Measurements from ENCODE around the gene DIAPH1.
"Not testable (repeated sequence)": the region's sequence is repeated elsewhere in the genome, so short reads cannot be mapped to it uniquely, and the experiment has no call there.

DIAPH1 gene

GRCh38 chr5:141634720-141635119 lies 15.9 kb upstream of the DIAPH1 start:
- Mint-ChIP-seq H3K27me3 (no peaks in the 10 kb centered on the region), H3K36me3 (ENCODE audit: low read depth) (peaks cover 36% of the 10 kb centered on the region), H3K4me3 (peak overlapping the region; percentile 90), H3K4me1 (peaks cover 45% of the 10 kb centered on the region), H3K27ac (no peak overlapping the region), H3K9me3 (no peaks in the 10 kb centered on the region)
- ATAC-seq (no peak), DNase-seq (no peak)

DNA sequence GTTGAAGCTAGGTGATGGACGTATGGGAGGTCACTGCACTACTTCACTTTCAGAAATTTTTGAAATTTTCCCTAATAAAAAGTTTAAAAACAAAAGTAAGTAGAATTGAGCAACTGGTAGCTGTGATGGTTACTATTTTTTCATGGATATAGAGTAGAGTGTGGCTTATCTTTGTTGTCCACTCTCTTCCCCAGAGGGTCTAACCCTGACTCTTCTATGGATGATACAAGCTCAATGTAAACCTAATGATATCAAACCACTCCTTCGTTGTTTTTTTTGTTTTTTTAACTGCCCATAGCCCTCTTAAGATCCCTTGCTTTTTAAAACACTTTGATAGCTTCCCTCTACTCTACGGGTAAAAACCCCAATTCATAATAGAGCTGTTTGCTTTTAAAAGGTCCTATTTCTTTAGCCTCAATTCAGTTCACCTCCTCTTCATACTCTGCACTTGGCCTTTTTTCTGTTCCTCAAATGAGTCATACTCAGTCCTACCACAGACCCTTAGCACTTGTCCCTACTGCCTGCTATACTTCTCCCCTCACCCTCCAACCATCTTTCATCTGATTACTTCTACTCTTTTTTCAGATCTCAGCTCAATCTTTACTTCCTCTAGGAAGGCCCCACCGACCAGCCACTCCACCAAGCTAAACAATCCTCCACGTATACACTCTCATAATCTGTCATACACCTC lies 15.2 kb upstream of the DIAPH1 start:
- Mint-ChIP-seq H3K36me3 (ENCODE audit: low read depth) (peaks cover 37% of the 10 kb centered on the region), H3K9me3 (no peaks in the 10 kb centered on the region), H3K4me3 (peak overlapping the region; percentile 37), H3K27ac (peak overlapping the region; percentile 5), H3K4me1 (peaks cover 42% of the 10 kb centered on the region), H3K27me3 (no peaks in the 10 kb centered on the region)
- ATAC-seq (peak; percentile 30), DNase-seq (no peak)

GRCh38 chr5:141632650-141633049 lies 13.8 kb upstream of the DIAPH1 start:
- Mint-ChIP-seq H3K27me3 (no peaks in the 10 kb centered on the region), H3K4me3 (no peak overlapping the region), H3K9me3 (no peaks in the 10 kb centered on the region), H3K27ac (no peak overlapping the region), H3K36me3 (ENCODE audit: low read depth) (peaks cover 41% of the 10 kb centered on the region), H3K4me1 (peaks cover 32% of the 10 kb centered on the region)
- DNase-seq: no peak
- ATAC-seq: no peak

GRCh38 chr5:141630570-141631140 lies 11.9 kb upstream of the DIAPH1 start:
- H3K4me3 Mint-ChIP-seq: no peak overlapping the region
- peaks cover 44% of the 10 kb centered on the region for H3K36me3 Mint-ChIP-seq (ENCODE audit: low read depth)
- H3K4me1 Mint-ChIP-seq: peaks cover 26% of the 10 kb centered on the region
- DNase-seq (no peak), ATAC-seq (no peak)
- no peak overlapping the region for H3K27ac Mint-ChIP-seq
- H3K27me3 Mint-ChIP-seq: no peaks in the 10 kb centered on the region
- H3K9me3 Mint-ChIP-seq: no peaks in the 10 kb centered on the region

DNA sequence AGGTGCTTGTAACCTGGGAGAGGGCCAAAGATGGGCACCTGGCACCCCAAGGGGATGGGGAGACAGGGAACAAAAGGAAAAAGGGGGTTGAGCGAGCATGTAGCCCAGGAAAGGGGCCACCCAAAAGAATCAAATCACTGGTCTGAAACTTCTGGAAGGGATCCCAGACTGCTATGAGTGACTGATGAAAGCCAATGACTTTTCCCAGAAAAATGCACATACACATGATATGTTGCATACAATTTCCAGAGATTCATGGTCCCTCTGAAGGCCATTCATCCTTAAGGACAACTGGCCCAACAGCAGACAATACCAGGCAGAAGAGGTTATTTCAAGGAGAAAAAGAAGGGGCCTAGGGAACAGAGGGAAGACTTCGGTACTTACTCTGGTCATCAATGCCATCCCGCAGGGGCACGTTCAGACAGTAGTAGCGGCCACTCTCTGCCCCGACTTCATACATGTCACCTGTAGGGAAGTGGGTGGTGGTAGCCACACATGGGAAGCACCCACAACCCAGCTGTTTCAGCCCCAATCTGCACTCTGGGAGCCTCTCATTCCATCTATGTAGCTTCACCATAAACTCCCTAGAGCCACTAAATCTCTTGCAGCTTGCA lies 9.5 kb upstream of the DIAPH1 start:
- H3K4me1 Mint-ChIP-seq: peaks cover 14% of the 10 kb centered on the region
- no peaks in the 10 kb centered on the region for H3K27me3 Mint-ChIP-seq
- no peak overlapping the region for H3K27ac Mint-ChIP-seq
- ATAC-seq (no peak), DNase-seq (no peak)
- no peaks in the 10 kb centered on the region for H3K9me3 Mint-ChIP-seq
- no peak overlapping the region for H3K4me3 Mint-ChIP-seq
- H3K36me3 Mint-ChIP-seq (ENCODE audit: low read depth): peaks cover 50% of the 10 kb centered on the region

GRCh38 chr5:141623611-141624010 lies 4.8 kb upstream of the DIAPH1 start:
- no peak overlapping the region for H3K4me3 Mint-ChIP-seq

DNA sequence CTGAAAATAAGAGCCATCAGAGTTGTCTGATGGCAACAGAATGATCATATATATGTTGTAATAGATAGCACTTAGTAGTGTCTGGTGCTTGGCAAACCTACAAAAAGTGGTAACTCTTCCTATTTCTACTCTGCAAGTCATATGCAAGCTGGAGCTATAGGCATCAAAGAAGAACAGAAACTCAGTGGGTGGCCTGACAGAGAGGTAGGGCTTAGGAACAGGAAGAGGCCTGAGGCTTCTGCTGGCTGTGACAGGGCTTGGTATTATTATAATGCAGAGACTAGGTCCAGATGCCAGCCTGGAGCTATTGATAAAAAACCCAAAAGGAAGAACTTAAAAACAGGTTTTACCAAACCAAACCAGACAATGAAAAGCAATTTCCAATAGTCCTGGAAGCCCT lies 4.4 kb upstream of the DIAPH1 start:
- Mint-ChIP-seq H3K4me3 (no peak overlapping the region), H3K36me3 (ENCODE audit: low read depth) (peaks cover 51% of the 10 kb centered on the region), H3K27ac (peak overlapping the region; percentile 61), H3K27me3 (no peaks in the 10 kb centered on the region), H3K4me1 (peaks cover 24% of the 10 kb centered on the region), H3K9me3 (no peaks in the 10 kb centered on the region)
- ATAC-seq (peak; percentile 25), DNase-seq (no peak)

More at GRCh38 chr5:141623611-141624010, 4.8 kb upstream of the DIAPH1 start:
- DNase-seq (no peak), ATAC-seq (no peak)
- Mint-ChIP-seq H3K9me3 (no peaks in the 10 kb centered on the region), H3K36me3 (ENCODE audit: low read depth) (peaks cover 50% of the 10 kb centered on the region), H3K27me3 (no peaks in the 10 kb centered on the region), H3K27ac (peak overlapping the region; percentile 61), H3K4me1 (peaks cover 24% of the 10 kb centered on the region)

- Mint-ChIP-seq H3K27me3 (no peaks in the 10 kb centered on the region), H3K27ac (peak overlapping the region; percentile 98), H3K4me3 (peak overlapping the region; percentile 100), H3K4me1 (peaks cover 64% of the 10 kb centered on the region), H3K9me3 (no peaks in the 10 kb centered on the region), H3K36me3 (ENCODE audit: low read depth) (peaks cover 55% of the 10 kb centered on the region)
- DNase-seq (peak; percentile 71), ATAC-seq (peak; percentile 21)
These were observed 583 bp downstream of the DIAPH1 start for GRCh38 chr5:141618030-141618803.

DNA sequence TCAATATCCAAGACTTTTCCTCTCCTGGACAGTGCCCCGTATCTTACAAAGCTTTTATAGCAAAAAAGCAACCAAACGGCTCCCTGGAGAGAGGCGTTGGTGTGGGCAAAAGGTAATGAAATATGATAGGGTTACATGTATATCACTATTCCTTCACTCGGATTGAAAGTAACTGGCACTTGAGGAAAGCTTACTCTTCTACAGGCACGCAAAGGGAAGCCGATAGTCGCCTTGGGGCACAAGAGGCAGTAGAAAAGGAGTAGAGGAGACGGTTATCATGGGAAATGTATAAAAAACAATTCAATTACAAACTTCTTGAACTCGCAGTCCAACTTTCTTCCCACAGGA lies 1.1 kb downstream of the DIAPH1 start:
- Mint-ChIP-seq H3K9me3 (no peaks in the 10 kb centered on the region), H3K36me3 (ENCODE audit: low read depth) (peaks cover 58% of the 10 kb centered on the region), H3K4me3 (peak overlapping the region; percentile 100), H3K4me1 (peaks cover 67% of the 10 kb centered on the region), H3K27ac (peak overlapping the region; percentile 98), H3K27me3 (no peaks in the 10 kb centered on the region)
- DNase-seq (no peak), ATAC-seq (no peak)

DNA sequence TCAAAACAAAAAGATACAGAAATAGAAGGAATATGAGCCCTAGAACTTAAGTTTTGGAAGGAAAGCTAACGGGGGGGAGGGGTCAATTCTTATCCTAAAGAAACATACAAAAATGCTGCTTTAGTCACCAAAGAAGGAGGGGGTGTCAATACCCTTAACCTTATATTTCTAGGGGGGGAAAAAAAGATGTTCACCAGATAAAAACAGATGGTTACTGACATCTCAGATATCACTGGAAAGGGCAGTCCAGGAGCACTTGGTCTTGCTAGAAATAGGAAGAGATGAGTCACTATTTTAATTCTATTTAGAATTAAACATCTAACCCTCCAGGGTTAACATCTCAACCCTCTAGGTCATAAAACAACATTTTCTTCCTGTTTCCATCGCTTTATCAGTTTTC lies 1.7 kb downstream of the DIAPH1 start:
- Mint-ChIP-seq H3K9me3 (no peaks in the 10 kb centered on the region), H3K27ac (peak overlapping the region; percentile 98), H3K27me3 (no peaks in the 10 kb centered on the region), H3K4me1 (peaks cover 72% of the 10 kb centered on the region), H3K36me3 (ENCODE audit: low read depth) (peaks cover 59% of the 10 kb centered on the region), H3K4me3 (peak overlapping the region; percentile 100)
- no peak for ATAC-seq
- DNase-seq: no peak

DNA sequence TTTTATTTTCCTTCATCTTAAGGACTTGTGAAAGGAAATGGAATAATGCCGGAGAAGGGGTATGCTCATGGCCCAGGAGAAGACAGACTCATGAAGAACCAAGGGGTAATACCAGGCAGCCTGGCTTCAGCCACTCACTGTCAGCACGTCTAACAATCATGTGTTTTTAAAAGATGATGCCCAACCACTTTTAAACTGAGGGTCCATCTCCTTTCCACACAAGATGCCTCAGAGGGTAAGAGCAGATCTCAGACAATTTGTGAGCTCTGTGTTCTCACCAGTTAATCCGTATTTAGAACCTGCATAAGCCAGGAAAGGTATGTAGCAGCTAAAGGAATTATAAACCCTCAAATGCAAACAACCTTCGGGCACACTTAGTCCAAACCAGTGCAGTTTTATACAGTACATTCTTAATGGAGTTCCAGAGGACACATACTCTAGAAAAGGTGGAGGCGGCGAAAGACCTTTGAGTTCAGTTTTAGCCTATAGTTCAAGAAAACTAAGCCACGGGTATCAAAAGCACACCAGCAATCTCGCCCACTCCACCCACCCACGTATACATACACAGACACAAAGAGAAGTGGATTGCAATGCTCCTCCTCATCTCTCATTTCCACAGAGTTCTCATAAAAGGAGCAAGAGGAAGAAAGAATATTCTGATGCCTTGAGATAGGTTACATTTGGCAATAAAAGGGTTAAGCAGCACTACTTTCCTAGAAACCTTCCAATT lies 2.6 kb downstream of the DIAPH1 start:
- Mint-ChIP-seq H3K36me3 (ENCODE audit: low read depth) (peaks cover 58% of the 10 kb centered on the region), H3K4me1 (peaks cover 76% of the 10 kb centered on the region), H3K4me3 (peak overlapping the region; percentile 100), H3K27me3 (no peaks in the 10 kb centered on the region), H3K9me3 (no peaks in the 10 kb centered on the region), H3K27ac (peak overlapping the region; percentile 98)
- no peak for DNase-seq
- no peak for ATAC-seq

GRCh38 chr5:141613344-141613743 lies 5.5 kb downstream of the DIAPH1 start:
- no peak for DNase-seq
- H3K27ac Mint-ChIP-seq: peak overlapping the region; percentile 67
- no peaks in the 10 kb centered on the region for H3K9me3 Mint-ChIP-seq
- peaks cover 57% of the 10 kb centered on the region for H3K36me3 Mint-ChIP-seq (ENCODE audit: low read depth)
- H3K4me3 Mint-ChIP-seq: peak overlapping the region; percentile 27
- ATAC-seq: peak; percentile 42
- peaks cover 94% of the 10 kb centered on the region for H3K4me1 Mint-ChIP-seq
- H3K27me3 Mint-ChIP-seq: no peaks in the 10 kb centered on the region

- ATAC-seq (no peak), DNase-seq (no peak)
- Mint-ChIP-seq H3K4me1 (peaks cover 96% of the 10 kb centered on the region), H3K9me3 (no peaks in the 10 kb centered on the region), H3K27ac (peak overlapping the region; percentile 4), H3K36me3 (ENCODE audit: low read depth) (peaks cover 43% of the 10 kb centered on the region), H3K27me3 (no peaks in the 10 kb centered on the region), H3K4me3 (no peak overlapping the region)
These were observed 7.5 kb downstream of the DIAPH1 start for GRCh38 chr5:141611289-141611688.

- not testable (repeated sequence) for H3K9me3 Mint-ChIP-seq, H3K4me3 Mint-ChIP-seq, H3K27me3 Mint-ChIP-seq, ATAC-seq, DNase-seq
- H3K27ac Mint-ChIP-seq: peak overlapping the region; percentile 65
- H3K4me1 Mint-ChIP-seq: peaks cover 96% of the 10 kb centered on the region
- H3K36me3 Mint-ChIP-seq (ENCODE audit: low read depth): peaks cover 37% of the 10 kb centered on the region
These were observed 8.9 kb downstream of the DIAPH1 start for GRCh38 chr5:141609921-141610320.
